ENCODE measurements around the gene CTBP1.

The CTBP1 gene

GRCh38 chr4:1172228-1172851 lies 76.6 kb downstream of the CTBP1 start, which contains the start of gene SPON2:
Gene SPON2, minus strand, starts transcription at chr4:1172583.
- H3K27me3 ChIP-seq (ENCODE audit: low read depth, low read length), result no peaks in the 10 kb centered on the region
- H4K20me1 ChIP-seq (ENCODE audit: insufficient read depth, low read length), result no peaks in the 10 kb centered on the region
- H3K9ac ChIP-seq (ENCODE audit: low read length), result no peak within 1 kb of the TSS
- no peak within 1 kb of the TSS for H3K4me2 ChIP-seq (ENCODE audit: low read length)
- no peak within 1 kb of the TSS for H2AFZ ChIP-seq (ENCODE audit: low read depth, low read length)
- H3K4me1 ChIP-seq (ENCODE audit: low read length), result peaks cover 5% of the 10 kb centered on the region
- TF ChIP-seq, protein P1, sequence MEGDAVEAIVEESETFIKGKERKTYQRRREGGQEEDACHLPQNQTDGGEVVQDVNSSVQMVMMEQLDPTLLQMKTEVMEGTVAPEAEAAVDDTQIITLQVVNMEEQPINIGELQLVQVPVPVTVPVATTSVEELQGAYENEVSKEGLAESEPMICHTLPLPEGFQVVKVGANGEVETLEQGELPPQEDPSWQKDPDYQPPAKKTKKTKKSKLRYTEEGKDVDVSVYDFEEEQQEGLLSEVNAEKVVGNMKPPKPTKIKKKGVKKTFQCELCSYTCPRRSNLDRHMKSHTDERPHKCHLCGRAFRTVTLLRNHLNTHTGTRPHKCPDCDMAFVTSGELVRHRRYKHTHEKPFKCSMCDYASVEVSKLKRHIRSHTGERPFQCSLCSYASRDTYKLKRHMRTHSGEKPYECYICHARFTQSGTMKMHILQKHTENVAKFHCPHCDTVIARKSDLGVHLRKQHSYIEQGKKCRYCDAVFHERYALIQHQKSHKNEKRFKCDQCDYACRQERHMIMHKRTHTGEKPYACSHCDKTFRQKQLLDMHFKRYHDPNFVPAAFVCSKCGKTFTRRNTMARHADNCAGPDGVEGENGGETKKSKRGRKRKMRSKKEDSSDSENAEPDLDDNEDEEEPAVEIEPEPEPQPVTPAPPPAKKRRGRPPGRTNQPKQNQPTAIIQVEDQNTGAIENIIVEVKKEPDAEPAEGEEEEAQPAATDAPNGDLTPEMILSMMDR (IDR thresholded peaks at IDR 0.05; ENCODE audit: low read depth, low read length), result no peak
- no peak for TF ChIP-seq EZH2phosphoT487 (IDR thresholded peaks at IDR 0.05; ENCODE audit: low read depth)
- H3K27ac ChIP-seq (ENCODE audit: low read length), result no peak within 1 kb of the TSS
- H3K4me3 ChIP-seq (ENCODE audit: low read length), result no peak within 1 kb of the TSS
- no peaks in the 10 kb centered on the region for H3K9me3 ChIP-seq (ENCODE audit: insufficient read depth, low read length)
- no peaks in the 10 kb centered on the region for H3K36me3 ChIP-seq (replicated peaks; ENCODE audit: low read depth, low read length)
- no peaks in the 10 kb centered on the region for H3K79me2 ChIP-seq (ENCODE audit: low read length)

DNA sequence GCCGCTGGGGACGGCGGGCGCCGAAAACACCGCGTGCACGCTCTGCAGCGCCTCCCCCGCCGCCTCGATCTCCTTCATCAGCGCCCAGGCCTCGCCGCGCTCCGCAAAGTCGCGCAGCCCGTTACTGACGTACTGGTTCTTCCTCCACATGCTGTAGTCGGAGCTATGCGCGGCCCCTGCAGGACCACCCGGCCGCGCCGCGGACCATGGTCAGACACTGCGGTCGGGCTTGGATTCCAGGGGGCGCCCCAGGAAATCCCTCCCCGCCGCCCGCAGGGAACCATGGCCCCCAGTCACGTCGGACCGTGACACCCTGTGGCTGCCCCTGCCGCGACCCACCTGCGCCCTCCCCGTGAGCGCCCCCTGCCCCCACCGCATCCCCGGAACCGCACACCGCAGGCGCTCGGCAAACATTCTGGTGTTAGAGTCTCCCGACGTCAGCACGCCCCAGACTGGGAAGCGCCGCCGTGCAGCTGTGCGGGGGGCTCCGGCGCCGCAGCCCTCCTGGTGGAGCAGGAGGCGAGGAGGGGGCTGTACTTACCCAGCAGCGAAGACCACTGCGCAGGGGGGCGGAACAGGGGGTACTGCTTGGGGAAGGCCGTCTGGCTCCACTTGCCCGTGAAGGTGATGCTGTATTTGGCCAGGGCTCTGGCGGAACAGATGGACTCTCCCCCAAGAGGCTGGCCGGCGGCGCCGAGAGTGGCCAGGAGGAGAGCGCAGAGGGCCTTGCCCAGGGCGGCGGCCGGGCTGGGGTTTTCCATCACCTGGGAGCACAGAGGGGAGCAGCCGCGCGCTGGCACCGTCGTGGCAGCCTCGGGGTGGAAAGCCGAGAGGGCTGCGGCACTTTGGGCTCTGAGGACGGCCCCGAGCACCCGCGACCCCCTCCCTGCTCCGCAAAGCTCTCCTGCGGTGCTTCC lies 77.4 kb downstream of the CTBP1 start:
- H3K27me3 ChIP-seq (ENCODE audit: low read depth, low read length), result no peaks in the 10 kb centered on the region
- H3K36me3 ChIP-seq (replicated peaks; ENCODE audit: low read depth, low read length), result no peaks in the 10 kb centered on the region
- H2AFZ ChIP-seq (ENCODE audit: low read depth, low read length), result no peak overlapping the region
- H3K9me3 ChIP-seq (ENCODE audit: insufficient read depth, low read length), result no peaks in the 10 kb centered on the region
- TF ChIP-seq, protein P1 (IDR thresholded peaks at IDR 0.05; ENCODE audit: low read depth, low read length), result no peak
- no peak for TF ChIP-seq EZH2phosphoT487 (IDR thresholded peaks at IDR 0.05; ENCODE audit: low read depth)
- H3K4me3 ChIP-seq (ENCODE audit: low read length), result no peak overlapping the region
- H4K20me1 ChIP-seq (ENCODE audit: insufficient read depth, low read length), result no peaks in the 10 kb centered on the region
- H3K4me2 ChIP-seq (ENCODE audit: low read length), result no peak overlapping the region
- no peak overlapping the region for H3K27ac ChIP-seq (ENCODE audit: low read length)
- H3K4me1 ChIP-seq (ENCODE audit: low read length), result peaks cover 10% of the 10 kb centered on the region
- no peaks in the 10 kb centered on the region for H3K79me2 ChIP-seq (ENCODE audit: low read length)
- H3K9ac ChIP-seq (ENCODE audit: low read length), result no peak overlapping the region

DNA sequence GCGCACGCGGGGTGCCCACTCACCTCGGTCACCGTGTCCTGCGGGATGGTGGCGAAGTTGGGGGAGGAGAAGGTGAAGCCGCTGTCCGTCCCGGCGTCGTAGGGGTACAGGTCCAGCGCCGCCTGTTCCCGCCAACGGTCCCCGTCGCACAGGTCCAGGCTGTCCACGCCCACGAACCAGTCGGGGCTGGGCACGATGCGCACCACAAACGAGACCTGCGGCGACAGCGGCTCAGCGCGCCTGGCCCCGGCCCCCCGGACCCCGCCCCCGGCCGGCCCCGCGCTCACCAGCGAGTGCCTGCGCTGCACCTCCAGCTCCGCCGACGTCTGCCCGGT lies 78.0 kb downstream of the CTBP1 start:
- Histone ChIP-seq H3K4me3 (ENCODE audit: low read length) (no peak overlapping the region), H3K79me2 (ENCODE audit: low read length) (no peaks in the 10 kb centered on the region), H3K27me3 (ENCODE audit: low read depth, low read length) (no peaks in the 10 kb centered on the region), H3K9ac (ENCODE audit: low read length) (no peak overlapping the region), H3K36me3 (replicated peaks; ENCODE audit: low read depth, low read length) (no peaks in the 10 kb centered on the region), H4K20me1 (ENCODE audit: insufficient read depth, low read length) (no peaks in the 10 kb centered on the region), H3K9me3 (ENCODE audit: insufficient read depth, low read length) (no peaks in the 10 kb centered on the region), H3K4me1 (ENCODE audit: low read length) (peaks cover 11% of the 10 kb centered on the region), H3K27ac (ENCODE audit: low read length) (no peak overlapping the region), H2AFZ (ENCODE audit: low read depth, low read length) (no peak overlapping the region), H3K4me2 (ENCODE audit: low read length) (no peak overlapping the region)
- TF ChIP-seq EZH2phosphoT487 (IDR thresholded peaks at IDR 0.05; ENCODE audit: low read depth), result no peak
- TF ChIP-seq, protein P1 (IDR thresholded peaks at IDR 0.05; ENCODE audit: low read depth, low read length), result no peak
